Bronchial epithelial cell (primary cell): Measurements from ENCODE around the gene MIER2. TPM values are rescaled to one million over a fixed set of nuclear protein-coding genes. Genes with fewer than 3 reads are reported as not detected.

Experiments used
- DNase-seq: peaks from one replicate; pipeline ENCODE4 v3.0.0-alpha.2; 2010; ENCODE audit warnings: low read depth
- FAIRE-seq: peaks from 2 replicates; lab custom pipeline; 2011; peaks lifted over from hg19 to GRCh38; lab: Jason Lieb, UNC
- H3K27me3 ChIP-seq: 2 replicates; pipeline ENCODE4 v1.5.1; 2011; ENCODE audit warnings: low read length; ENCODE audit not compliant: control insufficient read depth, insufficient read depth
- H3K36me3 ChIP-seq: 2 replicates; pipeline ENCODE4 v1.5.1; 2011; ENCODE audit warnings: low read length; ENCODE audit not compliant: control insufficient read depth, insufficient read depth
- H3K4me3 ChIP-seq: 2 replicates; pipeline ENCODE4 v1.5.1; 2011; ENCODE audit warnings: mild to moderate bottlenecking, low read depth, low read length, control low read depth
- CTCF ChIP-seq: IDR thresholded peaks from 2 replicates; pipeline ENCODE4 v1.5.1; 2011; ENCODE audit warnings: mild to moderate bottlenecking, moderate library complexity, low read length, control low read depth, inconsistent platforms; ENCODE audit not compliant: insufficient read depth, severe bottlenecking
- total RNA-seq: library from RNA; depleted of rRNA; stranded (reverse); fragments of >200 nt; gene quantifications from 2 replicates; pipeline ENCODE4 v1.2.1, GENCODE V29; 2014

Gene MIER2
- total RNA-seq, 1 donor from 2014 or later: 19.0 TPM

GRCh38 chr19:292281-292884, 52.2 kb downstream of the MIER2 start:
- DNase-seq (no peak), FAIRE-seq (peak; percentile 40)
- Histone ChIP-seq H3K4me3 (no peak overlapping the region), H3K36me3 (peaks cover 2% of the 10 kb centered on the region), H3K27me3 (peaks cover 3% of the 10 kb centered on the region)
- TF ChIP-seq CTCF: no peak

GRCh38 chr19:291561-292280, 52.9 kb downstream of the MIER2 start:
- DNase-seq: no peak
- Histone ChIP-seq H3K27me3 (peaks cover 3% of the 10 kb centered on the region), H3K4me3 (peak overlapping the region; percentile 16), H3K36me3 (peaks cover 2% of the 10 kb centered on the region)
- no peak for FAIRE-seq
- TF ChIP-seq CTCF: no peak

GRCh38 chr19:291006-291521, 53.5 kb downstream of the MIER2 start, which contains the start of gene PLPP2:
TSS of gene PLPP2 (minus strand) at chr19:291403. CDS start at chr19:291336, 67 bp downstream.
- no peak for TF ChIP-seq CTCF
- Histone ChIP-seq H3K4me3 (peak within 1 kb of the TSS; percentile 66), H3K27me3 (peaks cover 3% of the 10 kb centered on the region), H3K36me3 (peaks cover 2% of the 10 kb centered on the region)
- no peak for FAIRE-seq
- DNase-seq: no peak

- DNase-seq: no peak
- Histone ChIP-seq H3K4me3 (peak overlapping the region; percentile 66), H3K36me3 (peaks cover 2% of the 10 kb centered on the region), H3K27me3 (peaks cover 3% of the 10 kb centered on the region)
- FAIRE-seq: no peak
- no peak for TF ChIP-seq CTCF
Measured at GRCh38 chr19:290372-291005, 54.1 kb downstream of the MIER2 start.

- TF ChIP-seq CTCF: no peak
- DNase-seq (peak; percentile 92), FAIRE-seq (peak; percentile 99)
- peaks cover 3% of the 10 kb centered on the region for H3K27me3 ChIP-seq
- peak overlapping the region; percentile 66 for H3K4me3 ChIP-seq
- H3K36me3 ChIP-seq: peaks cover 2% of the 10 kb centered on the region
Measured at GRCh38 chr19:289651-290371, 54.8 kb downstream of the MIER2 start.
